DLD1 (cell line): Measurements from ENCODE around the gene MSI2.
"Not testable (repeated sequence)": the region's sequence is repeated elsewhere in the genome, so short reads cannot be mapped to it uniquely, and the experiment has no call there.

Source experiments
- in situ Hi-C: cut with HindIII; loops from 2 replicates; pipeline ENCODE4 v1.10.0; 2017; ENCODE audit warnings: low sequenced_read_pairs

Gene MSI2

GRCh38 chr17:57493625-57494024 is 237.3 kb downstream of the MSI2 start:
- in situ Hi-C loops = no loop called here

DNA sequence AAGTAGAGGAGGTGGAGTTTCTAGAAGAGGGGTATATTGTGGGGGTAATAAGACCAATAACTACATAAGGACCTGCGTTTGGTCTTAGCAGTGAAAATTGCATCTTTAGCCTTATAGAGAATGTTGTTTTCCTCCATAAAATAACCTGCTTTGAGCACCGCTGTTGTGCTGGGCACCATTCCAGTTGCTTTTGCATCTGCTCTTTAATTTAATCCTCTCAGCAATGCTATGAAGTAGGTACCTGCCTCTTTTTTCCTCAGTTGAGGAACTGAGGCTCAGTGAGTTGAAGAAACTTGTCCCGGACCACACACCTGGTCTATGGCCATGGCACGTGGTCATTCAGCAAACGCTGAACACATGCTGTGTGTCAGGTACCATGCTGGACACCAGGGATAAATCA is 238.1 kb downstream of the MSI2 start:
- in situ Hi-C loops = no loop called here

DNA sequence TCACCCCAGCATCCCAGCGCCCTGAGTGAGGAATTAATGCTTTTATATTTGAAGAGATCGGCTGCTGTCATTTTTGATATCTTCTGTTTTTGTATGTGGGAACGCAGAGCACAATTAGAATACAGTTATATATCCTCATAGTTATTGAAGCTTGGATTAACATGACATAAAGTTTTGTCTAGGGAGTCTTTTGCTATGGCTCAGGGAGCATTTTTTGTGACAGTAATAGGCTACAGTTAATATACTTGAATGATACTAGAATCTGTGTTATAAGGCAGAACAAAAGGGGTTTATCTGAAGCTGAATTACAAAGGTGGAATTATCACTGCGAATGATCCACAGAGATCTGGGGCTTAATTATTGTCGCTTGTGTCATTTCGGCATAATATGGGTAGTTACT is 239.4 kb downstream of the MSI2 start:
- in situ Hi-C loops = no loop called here

GRCh38 chr17:57496382-57496781 is 240.1 kb downstream of the MSI2 start:
- in situ Hi-C loops = no loop called here

DNA sequence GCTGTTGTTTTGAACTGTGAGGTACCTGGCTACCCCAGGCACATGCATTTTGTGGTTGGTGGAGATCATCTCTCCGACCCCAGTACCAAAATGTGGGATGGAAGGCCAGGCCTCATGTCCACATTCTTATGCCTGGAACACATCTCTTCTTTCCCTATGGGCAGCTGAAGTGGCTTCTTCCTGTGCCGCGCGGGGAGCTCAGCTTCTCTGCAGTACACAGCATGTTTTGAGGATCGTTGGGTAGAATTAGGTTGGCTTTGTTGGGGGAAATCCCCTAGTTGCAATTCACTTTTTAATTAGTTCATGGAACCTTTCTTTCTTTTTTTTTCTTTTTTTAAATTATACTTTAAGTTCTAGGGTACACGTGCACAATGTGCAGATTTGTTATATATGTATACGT is 242.1 kb downstream of the MSI2 start:
- in situ Hi-C loops = no loop called here

- in situ Hi-C loops = not testable (repeated sequence)
These were observed 242.9 kb downstream of the MSI2 start for GRCh38 chr17:57499221-57499620.

DNA sequence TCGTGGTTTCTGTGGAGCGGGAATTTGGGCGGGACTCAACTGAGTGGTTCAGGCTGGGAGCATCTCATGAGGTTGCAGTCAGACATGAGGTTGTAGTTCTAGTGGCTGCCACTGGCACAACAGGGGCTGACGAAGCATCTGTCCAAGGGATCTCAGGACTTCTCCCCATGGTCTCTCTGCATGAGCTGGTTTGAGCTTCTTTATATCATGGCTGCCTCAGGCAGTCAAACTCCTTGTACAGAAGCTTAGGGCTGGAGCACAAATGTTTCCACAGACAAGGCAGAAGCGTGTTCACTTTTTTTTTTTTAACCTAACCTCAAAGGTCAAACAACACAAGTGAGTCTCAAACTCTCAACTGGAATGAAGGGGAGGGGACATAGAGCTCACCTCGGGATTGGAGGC is 243.3 kb downstream of the MSI2 start:
- in situ Hi-C loops = no loop called here

DNA sequence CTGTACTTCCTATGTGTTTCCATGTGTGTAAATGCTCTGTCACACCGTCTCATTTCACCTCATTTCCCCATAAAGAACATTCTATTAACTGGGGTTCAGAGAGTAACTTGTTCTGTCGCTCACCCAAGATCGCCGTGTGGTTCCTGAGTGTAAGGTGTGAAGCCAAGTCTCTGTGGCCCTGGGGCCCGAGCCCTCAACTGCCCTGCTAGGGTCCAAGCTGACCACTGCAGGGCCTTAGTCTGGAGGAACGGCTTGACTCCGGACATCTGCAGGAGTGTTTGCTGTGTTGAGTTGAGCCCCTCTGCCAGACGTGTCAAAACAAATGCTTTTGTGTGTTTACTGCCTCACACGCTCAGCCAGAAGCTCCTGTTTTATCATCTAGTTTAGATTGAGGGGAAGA is 244.7 kb downstream of the MSI2 start:
- in situ Hi-C loops = no loop called here

GRCh38 chr17:57502022-57502421 is 245.7 kb downstream of the MSI2 start:
- in situ Hi-C loops = no loop called here

DNA sequence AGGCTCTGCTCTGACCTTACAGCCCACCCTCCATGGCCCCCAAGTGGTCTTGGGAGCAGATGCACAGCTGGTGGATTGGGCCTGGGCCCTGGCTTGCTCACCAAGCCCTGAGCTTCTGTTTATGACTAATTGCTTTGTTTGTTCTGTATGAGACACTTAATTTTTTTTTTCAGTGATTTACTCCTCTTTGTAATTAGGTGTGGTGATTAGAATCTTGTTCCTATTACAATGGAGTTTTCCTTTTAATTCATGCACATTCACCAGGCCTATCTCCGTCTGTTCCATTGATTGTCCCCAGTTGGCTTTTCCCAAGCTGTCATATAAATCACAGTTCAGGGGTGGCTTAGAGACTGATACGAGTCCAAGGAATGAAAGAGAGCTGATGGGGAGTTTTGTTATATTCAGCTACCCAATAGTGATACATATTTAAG is 246.5 kb downstream of the MSI2 start:
- in situ Hi-C loops = no loop called here

DNA sequence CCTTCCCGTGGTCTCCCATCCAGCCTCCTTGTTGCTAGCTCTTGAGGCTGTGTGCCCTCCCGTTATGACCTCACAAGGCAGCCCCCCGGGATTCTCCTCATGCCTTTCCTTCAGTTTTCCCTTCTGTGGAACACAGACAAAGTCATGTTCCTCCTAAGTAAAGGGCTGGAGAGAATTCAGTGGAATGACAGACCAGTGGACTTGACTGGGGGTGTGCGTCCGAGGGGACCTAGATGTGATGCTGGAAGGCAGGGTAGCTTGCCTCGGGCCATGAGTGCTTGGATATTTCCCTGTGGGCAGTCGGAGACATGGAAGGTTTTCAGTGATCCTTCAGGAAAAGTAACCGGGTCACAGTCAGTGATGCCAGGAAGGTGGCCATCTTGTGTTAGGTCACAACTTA is 247.9 kb downstream of the MSI2 start:
- in situ Hi-C loops = no loop called here

DNA sequence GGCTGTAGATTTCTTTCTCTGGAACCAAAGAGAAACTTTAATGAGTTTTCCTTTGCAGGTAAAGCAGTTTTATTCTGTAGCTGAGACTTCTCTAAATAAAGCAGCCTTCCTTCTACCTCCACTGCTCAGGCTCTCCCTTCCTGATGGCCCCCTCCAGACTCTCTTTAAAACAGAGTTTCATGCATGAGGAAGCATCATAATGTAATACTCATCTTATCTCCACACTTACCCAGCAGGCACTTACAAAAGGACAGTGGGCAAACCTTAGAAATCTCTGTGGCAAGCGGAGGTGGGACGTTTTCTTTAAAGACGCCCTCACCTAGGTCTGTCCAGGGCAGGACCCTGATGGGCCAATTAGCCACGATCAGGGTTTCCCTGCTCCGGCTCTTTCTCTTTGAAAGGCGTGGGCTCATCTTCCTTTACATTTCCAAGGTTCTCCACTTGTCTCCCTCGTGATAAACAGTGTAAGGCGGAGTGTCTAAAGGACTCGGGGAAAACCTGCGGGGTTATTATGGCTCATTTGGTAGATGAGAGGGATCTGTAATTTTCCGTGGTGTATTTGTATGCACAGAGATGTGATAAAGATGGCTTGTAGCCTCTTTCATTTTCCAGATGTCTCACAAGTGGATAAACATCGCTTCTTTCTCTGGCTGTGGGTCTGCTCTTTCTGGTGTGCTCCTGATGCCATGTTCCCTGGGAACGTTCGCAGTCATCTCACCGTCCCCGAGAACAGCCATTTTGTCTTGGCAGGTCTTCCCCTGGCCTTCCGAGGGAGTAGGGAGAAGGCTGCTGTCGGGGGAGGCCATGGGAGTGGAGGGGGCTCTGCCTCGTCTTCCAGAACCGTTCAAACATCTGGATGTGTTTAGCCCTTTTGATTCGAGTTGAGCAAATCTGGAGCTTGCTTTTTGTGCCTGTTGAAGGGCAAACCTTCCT is 249.8 kb downstream of the MSI2 start:
- in situ Hi-C loops = no loop called here

DNA sequence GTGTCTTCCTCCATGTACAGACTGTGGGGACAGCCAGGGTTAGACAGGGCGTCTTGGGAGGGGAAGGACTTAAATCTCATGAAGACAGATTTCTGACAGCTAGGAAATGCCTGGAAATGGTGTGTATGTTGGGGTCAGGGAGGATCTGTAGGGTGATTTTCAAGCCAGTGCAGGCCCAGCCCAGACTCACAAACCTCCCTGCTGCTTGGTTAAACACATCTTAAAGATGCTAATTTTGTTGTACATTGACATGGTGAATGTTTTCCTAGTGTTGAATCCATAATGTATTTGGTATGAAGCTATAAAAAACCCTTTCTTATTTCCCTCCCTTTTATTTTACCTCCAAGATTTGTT is 250.4 kb downstream of the MSI2 start:
- in situ Hi-C loops = no loop called here

- in situ Hi-C loops = no loop called here
These were observed 251.5 kb downstream of the MSI2 start for GRCh38 chr17:57507828-57508227.

DNA sequence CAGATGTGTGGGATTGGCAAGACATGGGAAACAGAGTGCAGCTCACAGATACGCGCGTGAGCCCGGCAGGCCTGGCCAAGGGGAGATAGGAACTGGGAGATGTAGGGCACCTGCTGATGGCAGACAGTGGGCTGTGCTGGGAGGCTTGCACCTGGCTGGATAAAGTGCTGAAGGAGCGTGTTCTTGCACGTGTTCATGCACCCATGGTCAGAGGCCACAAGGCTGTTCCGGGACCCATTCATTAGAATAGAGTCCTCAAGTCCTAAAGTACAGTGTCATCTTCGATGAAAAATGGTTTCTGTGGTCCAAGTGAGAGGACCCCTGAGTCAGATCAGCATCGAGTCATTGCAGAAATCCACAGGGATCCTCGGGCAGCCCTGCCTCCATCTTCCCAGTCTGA is 252.3 kb downstream of the MSI2 start:
- in situ Hi-C loops = no loop called here

DNA sequence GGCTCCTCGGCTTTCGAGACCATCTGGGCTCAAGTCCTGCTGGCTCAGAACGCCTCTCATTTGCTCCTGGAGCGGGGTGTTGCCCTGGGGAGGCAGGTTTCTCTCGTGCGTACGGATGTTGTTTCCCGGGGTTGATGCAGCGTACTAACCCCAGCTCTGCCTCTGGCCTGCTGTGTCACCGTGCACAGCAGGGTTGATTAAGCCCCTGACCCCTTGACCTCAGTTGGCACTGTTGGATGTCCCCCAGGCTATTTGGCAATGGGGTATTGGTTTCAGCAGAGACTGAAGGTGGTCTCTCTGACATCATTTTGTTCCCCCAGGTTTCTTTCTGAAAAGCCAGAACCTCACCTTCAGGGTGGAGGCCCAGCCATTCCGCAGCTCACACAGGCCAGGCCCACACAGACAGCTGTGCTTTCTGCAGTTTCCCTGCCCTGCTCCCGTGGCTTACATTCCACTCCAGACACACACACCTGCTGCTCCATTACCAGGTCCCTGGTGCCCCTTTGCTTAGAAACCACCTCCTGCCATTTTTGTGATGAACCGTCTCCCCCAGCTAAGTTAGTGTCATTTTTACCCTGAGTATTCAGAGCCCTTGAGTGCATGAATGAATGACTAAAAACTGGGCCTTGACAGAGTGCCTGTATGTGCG is 255.3 kb downstream of the MSI2 start:
- in situ Hi-C loops = no loop called here

DNA sequence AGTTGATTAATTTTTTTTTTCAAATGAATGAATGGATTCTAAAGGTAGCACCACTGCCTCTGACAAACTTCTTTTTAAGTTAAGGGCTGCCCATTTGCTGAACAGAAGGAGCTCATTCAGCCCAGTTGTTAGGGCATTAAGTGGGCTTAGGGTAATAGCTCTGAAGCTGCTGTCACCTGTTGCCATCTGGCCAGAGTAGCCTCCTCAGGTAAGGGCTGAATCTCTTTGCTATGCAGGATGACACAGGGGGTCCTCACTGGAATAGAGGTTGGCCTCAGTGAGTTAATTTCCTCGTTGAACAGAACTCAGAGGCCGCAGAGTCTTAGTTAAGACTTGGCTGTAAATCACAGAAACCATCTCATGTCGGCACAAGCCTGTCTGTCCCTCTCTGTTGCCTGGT is 255.9 kb downstream of the MSI2 start:
- in situ Hi-C loops = no loop called here

- in situ Hi-C loops = no loop called here
These were observed 256.4 kb downstream of the MSI2 start for GRCh38 chr17:57512691-57513090.

GRCh38 chr17:57513569-57513968 is 257.2 kb downstream of the MSI2 start:
- in situ Hi-C loops = no loop called here

DNA sequence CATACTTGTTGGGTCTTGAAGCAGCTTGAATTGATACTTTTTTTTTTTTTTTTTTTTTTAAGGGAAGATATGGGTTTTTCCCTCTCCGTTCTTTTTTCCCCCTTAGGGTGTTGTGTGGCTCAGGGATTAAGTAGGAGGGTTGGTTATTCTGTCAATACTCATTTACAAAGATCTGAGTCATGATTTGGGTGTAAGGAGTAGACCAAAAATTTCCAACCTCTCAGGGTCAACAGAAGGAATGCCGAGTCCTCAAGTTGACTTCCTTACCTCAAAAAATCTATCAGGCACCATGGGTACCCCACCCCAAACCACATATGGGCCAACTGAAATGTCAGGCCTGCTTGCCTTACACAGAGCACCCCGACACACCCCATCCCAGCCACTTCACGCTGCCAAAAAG is 258.3 kb downstream of the MSI2 start:
- in situ Hi-C loops = no loop called here

GRCh38 chr17:57515662-57516211 is 259.4 kb downstream of the MSI2 start:
- in situ Hi-C loops = no loop called here
